Tibial nerve (tissue), 4 donors: ENCODE measurements around the gene KIF1B.

Source experiments
- EP300 ChIP-seq, 2 donors: sonication (generic); formaldehyde crosslinking; IDR thresholded peaks; one replicate each; pipeline ENCODE4 v1.6.1; 2017; ENCODE audit warnings: antibody characterized with exemption in 2 of 2, mild to moderate bottlenecking in 1 of 2
- POLR2A ChIP-seq, 2 donors: fragments of 450-650 bp; IDR thresholded peaks; one replicate each; pipeline ENCODE4 v1.6.1; 2017; ENCODE audit warnings: antibody characterized with exemption in 2 of 2, mild to moderate bottlenecking in 2 of 2, moderate library complexity in 2 of 2
- TF ChIP-seq, protein P1 (sequence below), 5 experiments: fragments of 200-600 bp in 3 of 5; fragments of 450-650 bp in 2 of 5; sonication (generic) in 3 of 5; IDR thresholded peaks; one replicate each; pipeline ENCODE4 v1.5.1; 2016 to 2019; ENCODE audit warnings: antibody characterized with exemption in 5 of 5, mild to moderate bottlenecking in 3 of 5, moderate library complexity in 2 of 5

DNA sequence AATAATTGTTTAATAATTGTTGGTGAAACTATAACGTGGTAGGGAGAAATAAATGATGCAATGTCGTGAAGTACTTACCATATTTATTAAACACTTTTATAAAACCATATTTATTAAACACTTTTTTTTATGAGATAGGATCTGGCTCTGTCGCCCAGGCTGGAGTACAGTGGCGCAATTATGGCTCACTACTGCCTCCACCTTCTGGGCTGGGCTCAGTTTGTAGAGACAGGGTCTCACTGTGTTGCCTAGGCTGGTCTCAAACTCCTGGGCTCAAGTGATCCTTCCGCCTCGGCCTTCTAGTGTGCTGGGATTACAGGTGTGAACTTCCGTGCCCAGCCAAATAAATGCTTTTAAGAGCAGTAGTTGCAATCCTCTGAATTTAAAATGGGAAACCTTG lies 112.5 kb downstream of the KIF1B start:
- TF ChIP-seq, protein P1, sequence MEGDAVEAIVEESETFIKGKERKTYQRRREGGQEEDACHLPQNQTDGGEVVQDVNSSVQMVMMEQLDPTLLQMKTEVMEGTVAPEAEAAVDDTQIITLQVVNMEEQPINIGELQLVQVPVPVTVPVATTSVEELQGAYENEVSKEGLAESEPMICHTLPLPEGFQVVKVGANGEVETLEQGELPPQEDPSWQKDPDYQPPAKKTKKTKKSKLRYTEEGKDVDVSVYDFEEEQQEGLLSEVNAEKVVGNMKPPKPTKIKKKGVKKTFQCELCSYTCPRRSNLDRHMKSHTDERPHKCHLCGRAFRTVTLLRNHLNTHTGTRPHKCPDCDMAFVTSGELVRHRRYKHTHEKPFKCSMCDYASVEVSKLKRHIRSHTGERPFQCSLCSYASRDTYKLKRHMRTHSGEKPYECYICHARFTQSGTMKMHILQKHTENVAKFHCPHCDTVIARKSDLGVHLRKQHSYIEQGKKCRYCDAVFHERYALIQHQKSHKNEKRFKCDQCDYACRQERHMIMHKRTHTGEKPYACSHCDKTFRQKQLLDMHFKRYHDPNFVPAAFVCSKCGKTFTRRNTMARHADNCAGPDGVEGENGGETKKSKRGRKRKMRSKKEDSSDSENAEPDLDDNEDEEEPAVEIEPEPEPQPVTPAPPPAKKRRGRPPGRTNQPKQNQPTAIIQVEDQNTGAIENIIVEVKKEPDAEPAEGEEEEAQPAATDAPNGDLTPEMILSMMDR (IDR thresholded peaks at IDR 0.05), result no peak
- TF ChIP-seq POLR2A (IDR thresholded peaks at IDR 0.05), result no peak
- no peak for TF ChIP-seq EP300 (IDR thresholded peaks at IDR 0.05)
